ENCODE results near the gene PARD3. TPM values are rescaled to one million over a fixed set of nuclear protein-coding genes. Genes with fewer than 3 reads are reported as not detected.

The PARD3 gene
- total RNA-seq, 6 experiments from 2014 or later, result 19.1 to 27.8 (median 22.0) TPM

DNA sequence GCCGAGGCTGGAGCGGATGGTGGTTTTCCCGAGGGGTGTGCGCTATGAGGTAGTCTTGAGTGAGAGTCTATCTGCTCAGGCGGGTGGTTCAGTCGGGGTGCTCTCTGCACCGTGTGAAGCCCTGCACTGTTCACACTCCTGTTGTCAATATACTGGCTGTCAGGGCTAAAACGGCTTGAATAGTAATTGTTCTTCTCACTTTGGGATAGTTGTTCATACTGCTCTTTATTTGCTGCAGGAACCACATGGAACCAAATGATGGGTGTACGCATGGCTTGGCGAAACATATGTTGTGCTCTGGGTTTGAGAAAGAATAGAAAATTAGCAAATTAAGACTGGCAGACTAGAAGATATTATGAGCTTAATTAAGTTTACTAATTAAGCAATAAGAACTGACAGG lies 432.5 kb downstream of the PARD3 start:
- H3K9me3 ChIP-seq, result no peaks in the 10 kb centered on the region
- no peak overlapping the region for H3K4me3 ChIP-seq
- H3K36me3 ChIP-seq, result no peaks in the 10 kb centered on the region
- H3K27me3 ChIP-seq, result no peaks in the 10 kb centered on the region
- WGBS (ENCODE audit: insufficient coverage, low coverage, low lambda C conversion rate, missing lambda C conversion rate), result 95% methylated on average over 10 of the region's 10 CpGs
- DNase-seq, result no peak
- no peaks in the 10 kb centered on the region for H3K4me1 ChIP-seq
- TF ChIP-seq, protein P1, sequence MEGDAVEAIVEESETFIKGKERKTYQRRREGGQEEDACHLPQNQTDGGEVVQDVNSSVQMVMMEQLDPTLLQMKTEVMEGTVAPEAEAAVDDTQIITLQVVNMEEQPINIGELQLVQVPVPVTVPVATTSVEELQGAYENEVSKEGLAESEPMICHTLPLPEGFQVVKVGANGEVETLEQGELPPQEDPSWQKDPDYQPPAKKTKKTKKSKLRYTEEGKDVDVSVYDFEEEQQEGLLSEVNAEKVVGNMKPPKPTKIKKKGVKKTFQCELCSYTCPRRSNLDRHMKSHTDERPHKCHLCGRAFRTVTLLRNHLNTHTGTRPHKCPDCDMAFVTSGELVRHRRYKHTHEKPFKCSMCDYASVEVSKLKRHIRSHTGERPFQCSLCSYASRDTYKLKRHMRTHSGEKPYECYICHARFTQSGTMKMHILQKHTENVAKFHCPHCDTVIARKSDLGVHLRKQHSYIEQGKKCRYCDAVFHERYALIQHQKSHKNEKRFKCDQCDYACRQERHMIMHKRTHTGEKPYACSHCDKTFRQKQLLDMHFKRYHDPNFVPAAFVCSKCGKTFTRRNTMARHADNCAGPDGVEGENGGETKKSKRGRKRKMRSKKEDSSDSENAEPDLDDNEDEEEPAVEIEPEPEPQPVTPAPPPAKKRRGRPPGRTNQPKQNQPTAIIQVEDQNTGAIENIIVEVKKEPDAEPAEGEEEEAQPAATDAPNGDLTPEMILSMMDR (IDR thresholded peaks at IDR 0.05), result no peak
- TF ChIP-seq POLR2A (IDR thresholded peaks at IDR 0.05), result no peak
- no peak for ATAC-seq
- H3K27ac ChIP-seq, result no peak overlapping the region
- intact Hi-C loops (cut with DNase I), result no loop called here

DNA sequence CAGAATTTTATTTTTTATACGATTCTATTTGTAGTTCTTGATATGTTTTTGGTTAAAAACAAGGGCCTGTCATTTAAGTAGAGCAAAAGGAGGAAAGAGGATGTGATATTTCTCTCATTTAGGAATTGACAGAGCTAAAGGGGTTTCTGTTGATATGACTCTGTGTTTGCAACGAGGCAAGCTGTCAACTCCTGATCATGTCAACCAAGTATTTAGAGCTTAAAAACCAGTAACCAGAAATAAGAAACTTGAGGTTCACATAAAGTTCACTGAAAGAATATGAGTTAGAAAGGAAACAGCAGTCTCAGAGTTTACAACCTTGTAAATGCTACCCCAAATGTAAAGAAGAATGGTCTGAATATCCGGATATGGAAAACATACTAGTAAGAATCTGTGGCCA lies 434.2 kb downstream of the PARD3 start:
- H3K4me3 ChIP-seq, result no peak overlapping the region
- no peak for ATAC-seq
- no peaks in the 10 kb centered on the region for H3K9me3 ChIP-seq
- no peak for DNase-seq
- TF ChIP-seq, protein P1 (IDR thresholded peaks at IDR 0.05), result no peak
- TF ChIP-seq POLR2A (IDR thresholded peaks at IDR 0.05), result no peak
- intact Hi-C loops (cut with DNase I), result no loop called here
- no peaks in the 10 kb centered on the region for H3K36me3 ChIP-seq
- H3K27me3 ChIP-seq, result no peaks in the 10 kb centered on the region
- H3K4me1 ChIP-seq, result no peaks in the 10 kb centered on the region
- no peak overlapping the region for H3K27ac ChIP-seq
- 69% methylated on average over 3 of the region's 3 CpGs for WGBS (ENCODE audit: insufficient coverage, low coverage, low lambda C conversion rate, missing lambda C conversion rate)

GRCh38 chr10:34378297-34378696 lies 436.8 kb downstream of the PARD3 start:
- Histone ChIP-seq H3K4me1 (no peaks in the 10 kb centered on the region), H3K27me3 (no peaks in the 10 kb centered on the region), H3K36me3 (no peaks in the 10 kb centered on the region), H3K27ac (no peak overlapping the region), H3K4me3 (no peak overlapping the region), H3K9me3 (no peaks in the 10 kb centered on the region)
- ATAC-seq (no peak), DNase-seq (no peak)
- TF ChIP-seq, protein P1 (IDR thresholded peaks at IDR 0.05), result no peak
- TF ChIP-seq POLR2A (IDR thresholded peaks at IDR 0.05), result no peak
- intact Hi-C loops (cut with DNase I), result no loop called here

GRCh38 chr10:34377833-34378232 lies 437.3 kb downstream of the PARD3 start:
- H3K9me3 ChIP-seq, result no peaks in the 10 kb centered on the region
- no peaks in the 10 kb centered on the region for H3K27me3 ChIP-seq
- no peak for DNase-seq
- TF ChIP-seq, protein P1 (IDR thresholded peaks at IDR 0.05), result no peak
- no peak for TF ChIP-seq POLR2A (IDR thresholded peaks at IDR 0.05)
- H3K4me3 ChIP-seq, result no peak overlapping the region
- 100% methylated on average over 5 of the region's 5 CpGs for WGBS (ENCODE audit: insufficient coverage, low coverage, low lambda C conversion rate, missing lambda C conversion rate)
- H3K4me1 ChIP-seq, result no peaks in the 10 kb centered on the region
- no peak for ATAC-seq
- intact Hi-C loops (cut with DNase I), result no loop called here
- no peak overlapping the region for H3K27ac ChIP-seq
- H3K36me3 ChIP-seq, result no peaks in the 10 kb centered on the region
